Aorta (tissue), 5 donors: Measurements from ENCODE around the gene NEIL1. TPM values are rescaled to one million over a fixed set of nuclear protein-coding genes. Genes with fewer than 3 reads are reported as not detected.
"Not testable (repeated sequence)": the region's sequence is repeated elsewhere in the genome, so short reads cannot be mapped to it uniquely, and the experiment has no call there.

Experiments
- ATAC-seq: fragments of 200-7000 bp; cut with Tn5 transposase; one replicate; pipeline ENCODE4 v1.9.1; 2022; ENCODE audit warnings: moderate library complexity; ENCODE audit not compliant: low FRiP score
- DNase-seq, 2 donors: peaks; one replicate each; pipeline ENCODE4 v3.0.0-alpha.2; 2020
- H3K27ac ChIP-seq, 2 donors: one replicate each; pipeline ENCODE4 v1.5.1; 2013; ENCODE audit warnings: low read length in 2 of 2, mild to moderate bottlenecking in 2 of 2, moderate library complexity in 2 of 2, control low read depth in 1 of 2, inconsistent platforms in 1 of 2, low read depth in 1 of 2
- H3K27me3 ChIP-seq, 2 donors: one replicate each; pipeline ENCODE4 v1.6.1; 2013; ENCODE audit warnings: control low read depth in 1 of 2, low read length in 1 of 2, mild to moderate bottlenecking in 1 of 2, moderate library complexity in 1 of 2; ENCODE audit not compliant: insufficient read depth in 2 of 2, control insufficient read depth in 1 of 2
- H3K36me3 ChIP-seq, 2 donors: one replicate each; pipeline ENCODE4 v1.6.1; 2013; ENCODE audit warnings: control low read depth in 1 of 2, low read length in 1 of 2, mild to moderate bottlenecking in 1 of 2; ENCODE audit not compliant: insufficient read depth in 2 of 2, control insufficient read depth in 1 of 2
- H3K4me1 ChIP-seq, 2 donors: one replicate each; pipeline ENCODE4 v1.6.1; 2013; ENCODE audit warnings: low read length in 2 of 2, control low read depth in 1 of 2, mild to moderate bottlenecking in 1 of 2, moderate library complexity in 1 of 2; ENCODE audit not compliant: insufficient read depth in 2 of 2, control insufficient read depth in 1 of 2
- H3K4me3 ChIP-seq, 2 donors: one replicate each; pipeline ENCODE4 v1.5.1; 2013; ENCODE audit warnings: low read length in 2 of 2, control low read depth in 1 of 2, mild to moderate bottlenecking in 1 of 2
- H3K9me3 ChIP-seq: one replicate; pipeline ENCODE4 v1.6.1; 2013; ENCODE audit warnings: mild to moderate bottlenecking, low read length; ENCODE audit not compliant: control insufficient read depth
- WGBS, 2 donors: extraction: QIAGEN DNeasy Blood & Tissue Kit; methylation state at CpG; one replicate each; pipeline ENCODE4 v1.1.7; 2013; 5-methylcytosine and 5-hydroxymethylcytosine counted together
- intact Hi-C, 2 donors: fragments of 100-400 bp; cut with DNase I; formaldehyde crosslinking; loops; one replicate each; pipeline versions ENCODE4 v1.14.2 to v1.15.0; 2022
- polyA plus RNA-seq, 2 donors: library from polyadenylated mRNA; stranded (reverse); fragments of 200-250 nt; gene quantifications; one replicate each; pipeline ENCODE4 v1.2.3, GENCODE V29; 2013
- total RNA-seq, 2 donors: library from RNA; stranded (reverse); fragmentation: NEBNext Ultra II Directional; extraction: Animal tissue kit (Norgen Biotek cat#: 25700); gene quantifications; one replicate each; pipeline ENCODE4 v1.2.1, GENCODE V29; 2021
- donor health status: healthy with polysubstance abuse.
- donor health status: Bipolar disorder and iron deficiency.
- donor health status: DM: no; HTN: no; CAD: no.
- donor health status: DM: no; HTN: no; CAD: no.
- donor health status: DM: yes; HTN: yes; CAD: no.

Gene NEIL1
- total and polyA plus RNA-seq, 4 donors: 7.9 to 80.4 (median 30.5) TPM

GRCh38 chr15:75309711-75310110, 37.1 kb upstream of the NEIL1 start:
- no peak for DNase-seq
- no peaks in the 10 kb centered on the region for H3K4me1 ChIP-seq
- intact Hi-C loops: loop anchor here in 1 of 2 donors (10.0 kb wide), 1 partner anchor 75 kb away; no protein-coding TSS in a partner anchor
- no peak for ATAC-seq
- H3K9me3 ChIP-seq: no peaks in the 10 kb centered on the region
- no peak overlapping the region for H3K27ac ChIP-seq
- H3K4me3 ChIP-seq: no peak overlapping the region
- peaks cover 0 to 2% of the 10 kb centered on the region in 2 donors for H3K27me3 ChIP-seq
- H3K36me3 ChIP-seq: no peaks in the 10 kb centered on the region

GRCh38 chr15:75312548-75312947, 34.3 kb upstream of the NEIL1 start:
- not testable (repeated sequence) for H3K27me3 ChIP-seq, H3K4me1 ChIP-seq, ATAC-seq, DNase-seq, H3K9me3 ChIP-seq, H3K4me3 ChIP-seq, H3K36me3 ChIP-seq, H3K27ac ChIP-seq
- 90 to 95% methylated on average over 1 of the region's 1 CpG for WGBS, 2 donors
- intact Hi-C loops: loop anchor here in 1 of 2 donors (10.0 kb wide), 1 partner anchor 78 kb away; no protein-coding TSS in a partner anchor

- H3K27ac ChIP-seq: no peak overlapping the region
- no peaks in the 10 kb centered on the region for H3K36me3 ChIP-seq
- peaks cover 0 to 2% of the 10 kb centered on the region in 2 donors for H3K27me3 ChIP-seq
- no peaks in the 10 kb centered on the region for H3K4me1 ChIP-seq
- H3K4me3 ChIP-seq: no peak overlapping the region
- 86 to 87% methylated on average over 12 to 13 of the region's 13 CpGs for WGBS, 2 donors
- intact Hi-C loops: loop anchor here in 1 of 2 donors (10.0 kb wide), 1 partner anchor 78 kb away; no protein-coding TSS in a partner anchor
- ATAC-seq (no peak), DNase-seq (peak in 1 of 2 donors; percentile 64)
- H3K9me3 ChIP-seq: no peaks in the 10 kb centered on the region
Observed at GRCh38 chr15:75313116-75313845, 33.6 kb upstream of the NEIL1 start.

GRCh38 chr15:75314552-75315290, 32.1 kb upstream of the NEIL1 start:
- Histone ChIP-seq H3K4me3 (no peak overlapping the region), H3K36me3 (no peaks in the 10 kb centered on the region), H3K27me3 (peaks cover 0 to 2% of the 10 kb centered on the region in 2 donors), H3K4me1 (no peaks in the 10 kb centered on the region), H3K27ac (no peak overlapping the region), H3K9me3 (no peaks in the 10 kb centered on the region)
- DNase-seq (peak in 1 of 2 donors; percentile 32), ATAC-seq (no peak)
- intact Hi-C loops: loop anchor here in 1 of 2 donors (10.0 kb wide), 1 partner anchor 80 kb away; no protein-coding TSS in a partner anchor
- 65 to 77% methylated on average over 5 of the region's 5 CpGs for WGBS, 2 donors

DNA sequence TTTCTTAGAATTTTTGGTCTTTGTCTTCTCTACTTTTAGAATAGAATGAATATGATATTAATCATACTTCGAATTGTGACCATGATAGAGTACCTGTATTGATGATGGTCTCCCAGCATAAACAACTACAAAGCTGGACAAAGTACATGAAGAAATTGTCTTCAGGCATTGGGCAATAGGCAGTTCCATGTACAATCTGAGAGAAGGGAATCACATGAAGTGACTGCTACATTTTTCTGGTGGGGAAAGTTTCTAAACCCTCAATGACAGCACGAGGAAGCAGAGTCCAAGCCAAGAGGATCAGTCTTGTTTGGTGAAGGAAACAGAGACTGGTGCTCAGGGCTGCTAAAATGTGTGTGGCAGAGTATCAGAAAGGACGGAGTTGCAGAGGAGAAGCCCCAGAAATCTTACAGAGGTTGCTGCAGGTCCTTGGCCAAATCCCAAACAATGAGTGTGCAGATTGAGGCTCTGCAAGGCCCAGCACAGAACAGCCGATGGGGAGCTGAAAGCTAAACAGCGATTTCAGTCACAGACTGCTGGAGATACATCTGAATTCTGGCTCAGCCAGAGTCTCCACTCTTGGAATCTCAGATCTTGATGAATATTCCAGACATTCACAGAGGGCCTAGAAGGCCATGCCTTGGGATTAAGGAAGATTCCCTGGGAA, 27.5 kb upstream of the NEIL1 start:
- 77 to 81% methylated on average over 5 of the region's 5 CpGs for WGBS, 2 donors
- H3K27ac ChIP-seq, H3K9me3 ChIP-seq, H3K36me3 ChIP-seq, H3K27me3 ChIP-seq, DNase-seq, ATAC-seq, H3K4me3 ChIP-seq, H3K4me1 ChIP-seq: not testable (repeated sequence)
- intact Hi-C loops: loop anchor here in 1 of 2 donors (10.0 kb wide), 1 partner anchor 85 kb away; no protein-coding TSS in a partner anchor

DNA sequence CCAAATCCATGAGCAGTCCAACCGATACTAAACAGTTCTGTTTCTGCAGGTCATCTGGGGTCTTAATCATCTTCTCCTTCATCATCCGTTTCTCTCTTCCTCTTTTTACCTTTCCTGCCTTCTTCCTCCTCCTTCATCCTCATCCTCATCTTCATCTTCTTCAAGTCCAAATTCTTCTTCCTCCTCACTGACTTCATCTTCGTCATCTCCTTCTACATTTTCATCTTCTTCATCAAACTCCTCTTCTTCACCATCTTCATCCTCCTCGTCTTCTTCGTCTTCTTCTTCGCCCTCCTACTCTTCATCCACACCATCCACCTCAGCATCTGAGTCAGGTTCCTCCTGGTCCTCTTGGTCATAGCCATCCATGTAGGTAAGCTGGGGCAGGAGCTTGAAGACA, 25.1 kb upstream of the NEIL1 start:
- Histone ChIP-seq H3K27me3 (no peaks in the 10 kb centered on the region), H3K4me3 (no peak overlapping the region), H3K36me3 (no peaks in the 10 kb centered on the region), H3K9me3 (no peaks in the 10 kb centered on the region), H3K27ac (no peak overlapping the region), H3K4me1 (no peaks in the 10 kb centered on the region)
- 88 to 94% methylated on average over 6 of the region's 6 CpGs for WGBS, 2 donors
- no peak for ATAC-seq
- no peak for DNase-seq
- intact Hi-C loops: no loop called here

GRCh38 chr15:75325922-75326321, 20.9 kb upstream of the NEIL1 start:
- DNase-seq: no peak
- Histone ChIP-seq H3K27ac (no peak overlapping the region), H3K4me3 (no peak overlapping the region), H3K9me3 (no peaks in the 10 kb centered on the region), H3K36me3 (no peaks in the 10 kb centered on the region), H3K27me3 (no peaks in the 10 kb centered on the region), H3K4me1 (no peaks in the 10 kb centered on the region)
- no peak for ATAC-seq
- WGBS, 2 donors: 93 to 96% methylated on average over 4 of the region's 4 CpGs
- intact Hi-C loops: no loop called here

GRCh38 chr15:75327005-75327404, 19.8 kb upstream of the NEIL1 start:
- Histone ChIP-seq H3K4me3 (no peak overlapping the region), H3K27ac (no peak overlapping the region), H3K4me1 (no peaks in the 10 kb centered on the region), H3K27me3 (no peaks in the 10 kb centered on the region), H3K9me3 (no peaks in the 10 kb centered on the region), H3K36me3 (no peaks in the 10 kb centered on the region)
- no peak for ATAC-seq
- WGBS, 2 donors: 80 to 83% methylated on average over 4 of the region's 4 CpGs
- peak in 1 of 2 donors; percentile 34 for DNase-seq
- intact Hi-C loops: no loop called here
